HG03457 (cell line): ENCODE results near the gene ENOX1.
"Not testable (repeated sequence)": the region's sequence is repeated elsewhere in the genome, so short reads cannot be mapped to it uniquely, and the experiment has no call there.

Source experiments
- ATAC-seq: cut with Tn5 transposase; IDR thresholded peaks from one replicate; pipeline ENCODE4 v1.9.1; 2021; ENCODE audit warnings: moderate number of reproducible peaks; ENCODE audit not compliant: unreplicated experiment

The ENOX1 gene

DNA sequence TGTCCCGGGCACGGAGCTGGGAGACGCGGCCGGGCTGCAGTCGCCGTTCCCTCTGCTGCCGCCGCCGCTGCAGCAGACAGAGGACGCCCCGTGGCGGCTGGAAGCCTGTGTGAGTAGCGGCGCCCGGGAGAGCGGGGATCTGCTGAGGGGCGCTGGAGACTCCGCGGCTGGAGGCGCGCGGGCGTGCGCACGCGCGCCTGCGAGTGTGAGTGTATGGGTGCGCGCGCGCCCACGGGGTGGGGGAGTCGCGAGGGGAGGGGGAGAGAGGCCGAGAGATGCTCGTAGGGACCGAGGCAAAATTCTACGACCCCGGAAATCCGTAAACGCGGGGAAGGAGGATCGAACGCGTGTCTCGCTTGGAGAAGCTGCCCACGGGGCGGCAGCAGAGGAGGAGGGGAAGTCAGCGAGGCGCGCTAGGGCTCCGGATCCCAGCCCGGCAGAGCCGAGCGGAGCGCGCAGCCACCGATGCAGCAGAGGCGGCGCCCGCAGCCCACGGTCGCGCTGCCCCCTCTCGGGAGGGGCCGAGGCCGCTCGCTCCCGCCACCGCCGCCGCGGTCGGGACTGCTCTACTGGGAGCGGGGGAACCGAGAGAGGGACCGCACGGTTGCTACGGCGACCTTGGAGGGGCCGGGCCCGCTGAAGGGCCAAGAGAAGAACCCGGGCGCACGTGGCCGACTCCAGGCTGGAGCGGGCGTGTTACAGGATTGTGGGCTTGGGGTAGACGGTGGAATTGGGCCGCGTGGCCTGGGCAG is at the start of gene ENOX1:
TSS of gene ENOX1 (minus strand) at position 207 of the 752 bp plus-strand sequence.
- no peak for ATAC-seq

DNA sequence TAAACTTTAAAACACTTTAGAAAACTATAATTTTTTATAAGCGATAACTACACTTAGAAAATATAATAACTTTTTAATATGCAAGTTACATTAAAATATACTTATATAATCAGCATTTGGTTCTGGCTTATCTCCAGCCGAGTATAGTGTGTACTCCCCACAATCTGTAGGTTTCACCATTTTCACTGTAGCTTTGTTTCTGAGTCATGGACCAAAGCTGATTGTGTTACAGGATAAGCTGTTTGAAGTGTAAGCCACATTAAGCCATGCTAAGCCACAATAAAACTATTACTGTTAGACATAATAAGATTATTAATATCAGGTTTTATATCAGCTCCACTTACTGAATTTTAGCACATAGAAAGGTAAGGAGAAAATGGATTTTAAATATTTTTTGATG is 48.9 kb upstream of the ENOX1 start:
- no peak for ATAC-seq

DNA sequence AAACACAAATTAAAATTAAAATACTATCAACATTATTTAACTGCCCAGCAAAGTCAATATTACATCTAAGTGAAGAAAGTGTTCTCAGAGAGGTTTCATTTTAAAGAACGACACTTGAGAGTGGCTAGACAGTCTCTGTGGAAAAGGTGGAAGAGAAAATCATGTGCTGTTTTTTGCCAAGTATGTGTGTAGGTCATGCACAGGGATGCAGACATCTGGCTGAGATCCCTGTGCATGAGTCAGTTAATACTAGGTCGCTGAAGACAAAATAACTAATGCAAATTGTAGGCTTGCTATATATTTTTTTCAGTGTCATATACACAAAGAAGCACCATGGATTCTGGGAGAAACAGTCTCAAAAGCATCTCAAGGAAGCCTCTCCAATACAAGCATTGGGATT is 44.3 kb upstream of the ENOX1 start:
- no peak for ATAC-seq

DNA sequence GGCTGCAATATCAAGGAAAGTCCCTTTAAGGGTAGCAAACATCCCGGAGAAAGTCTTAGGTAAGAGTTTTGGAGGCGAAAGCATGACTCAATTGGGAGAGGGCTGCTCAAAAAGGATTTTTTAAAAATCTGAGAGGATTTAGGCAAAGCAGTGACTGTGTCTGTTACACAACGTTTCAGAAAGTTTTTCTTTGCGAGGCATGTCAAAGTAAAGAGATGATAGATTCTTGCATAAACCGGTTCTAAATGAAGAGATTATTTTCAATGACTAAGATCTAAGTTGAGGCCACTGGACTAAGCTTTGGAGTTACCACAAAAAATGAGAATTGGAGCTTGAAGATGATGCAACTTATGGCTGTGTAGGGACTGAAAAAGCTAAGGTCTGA is 43.7 kb upstream of the ENOX1 start:
- no peak for ATAC-seq

DNA sequence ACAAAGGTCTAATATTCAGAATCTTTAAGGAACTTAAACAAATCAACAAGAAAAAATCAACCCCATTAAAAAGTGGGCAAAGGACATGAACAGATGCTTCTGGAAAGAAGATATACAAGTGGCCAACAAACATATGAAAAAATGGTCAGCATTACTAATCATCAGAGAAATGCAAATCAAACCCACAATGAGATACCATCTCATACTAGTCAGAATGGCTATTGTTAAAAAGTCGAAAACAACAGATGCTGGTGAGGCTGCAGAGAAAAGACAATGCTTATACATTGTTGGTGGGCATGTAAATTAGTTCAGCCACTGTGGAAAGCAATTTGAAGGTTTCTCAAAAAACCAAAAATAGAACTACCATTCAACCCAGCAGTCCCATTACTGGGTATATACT is 37.9 kb upstream of the ENOX1 start:
- ATAC-seq, result not testable (repeated sequence)

DNA sequence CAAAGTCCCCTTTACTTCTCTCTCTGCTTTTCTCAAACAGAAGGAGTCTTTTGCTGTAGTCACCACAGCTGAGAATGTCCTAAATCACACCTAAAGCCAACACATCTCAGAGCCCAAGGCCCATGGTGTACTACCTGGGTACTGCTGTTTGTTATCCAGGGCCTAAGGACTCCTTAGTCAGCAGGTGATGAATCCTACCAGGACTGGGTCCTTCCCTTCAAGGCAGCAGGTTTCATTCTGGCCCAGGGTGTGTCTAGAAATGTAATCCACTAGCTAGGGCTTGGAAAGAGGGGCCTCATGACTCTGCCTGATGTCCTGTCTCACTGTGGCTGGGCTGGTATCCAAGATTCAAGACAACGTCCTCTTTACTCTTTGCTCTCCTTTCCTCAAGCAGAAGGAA is 36.2 kb upstream of the ENOX1 start:
- ATAC-seq, result no peak

DNA sequence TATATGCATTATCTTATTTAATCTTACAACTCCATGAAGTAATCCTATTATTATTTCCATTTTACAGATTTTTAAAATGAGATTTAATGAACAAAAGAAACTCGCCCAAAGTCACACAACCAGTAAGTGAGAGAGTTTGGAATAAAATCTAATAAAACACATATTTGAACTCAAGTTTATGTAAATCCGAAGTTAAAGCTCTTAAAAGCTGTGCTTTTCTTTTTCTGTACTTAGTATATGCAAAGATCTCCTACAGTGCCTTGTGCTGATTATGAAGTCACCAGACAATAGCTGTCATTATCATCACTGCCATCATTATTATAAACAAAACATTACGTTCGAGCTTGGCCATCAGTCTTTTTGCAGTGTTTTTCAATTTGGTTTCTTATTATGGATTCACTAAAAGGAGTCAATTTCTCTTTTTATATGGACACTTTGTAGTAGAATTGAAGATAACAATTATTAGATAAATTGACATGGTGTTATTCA is 29.7 kb upstream of the ENOX1 start:
- ATAC-seq, result no peak

DNA sequence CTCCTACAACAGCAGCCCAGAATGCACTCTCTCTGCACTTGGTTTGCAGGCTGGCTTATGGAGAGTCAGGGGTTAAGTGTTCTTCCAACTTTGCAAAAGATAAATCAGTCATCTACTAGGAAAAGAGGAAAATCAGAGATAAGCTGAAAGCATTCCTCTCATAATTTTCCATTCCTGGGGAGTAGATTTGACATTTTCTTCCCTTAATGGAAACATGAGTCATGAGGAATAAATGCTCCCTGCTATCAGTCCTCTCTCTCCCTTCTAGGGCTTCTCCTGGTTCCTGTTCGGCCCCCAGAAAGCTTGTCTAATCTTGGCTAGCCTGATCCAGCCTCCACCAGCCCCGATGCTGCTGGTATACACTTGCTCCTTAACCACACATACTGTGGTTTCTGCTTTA is 28.4 kb upstream of the ENOX1 start:
- no peak for ATAC-seq

DNA sequence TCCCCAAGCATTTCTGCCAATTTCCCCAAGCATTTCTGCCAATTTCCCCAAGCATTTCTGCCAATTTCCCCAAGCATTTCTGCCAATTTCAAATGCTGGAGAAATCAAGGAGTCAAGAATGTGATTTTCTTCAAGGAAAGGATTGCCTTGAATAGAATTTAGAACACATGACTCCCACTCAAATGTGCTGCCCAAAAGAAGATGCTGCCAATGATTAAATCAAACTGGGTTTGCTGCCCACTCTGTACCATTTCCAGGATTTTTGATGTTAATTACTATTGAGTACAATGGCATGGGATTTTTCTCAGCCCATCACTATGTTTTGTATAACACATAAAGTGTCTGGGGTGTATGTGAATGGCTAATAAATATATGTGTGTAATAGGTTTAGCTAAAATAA is 21.9 kb upstream of the ENOX1 start:
- no peak for ATAC-seq

DNA sequence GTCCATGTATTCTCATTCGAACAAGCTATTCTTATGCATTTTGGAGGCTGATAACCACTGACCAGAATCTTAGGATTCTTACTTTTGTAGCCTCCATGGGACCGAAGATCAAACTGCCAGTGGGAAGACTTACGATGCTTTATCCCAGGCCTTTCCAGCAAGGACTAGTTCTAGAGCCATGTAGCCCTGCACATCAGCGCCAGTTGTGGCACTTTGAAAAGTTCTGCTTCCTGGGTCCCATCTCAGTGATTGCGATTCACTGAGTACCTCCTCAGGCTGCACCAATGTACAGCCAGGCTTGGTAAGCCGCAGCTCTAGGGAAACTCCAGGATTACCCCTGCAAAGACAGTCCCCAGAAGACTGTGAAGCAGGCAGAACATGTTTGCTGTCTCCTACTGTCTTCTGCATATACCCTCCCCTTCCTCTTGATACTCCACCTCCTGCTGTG is 18.9 kb upstream of the ENOX1 start:
- ATAC-seq, result no peak

DNA sequence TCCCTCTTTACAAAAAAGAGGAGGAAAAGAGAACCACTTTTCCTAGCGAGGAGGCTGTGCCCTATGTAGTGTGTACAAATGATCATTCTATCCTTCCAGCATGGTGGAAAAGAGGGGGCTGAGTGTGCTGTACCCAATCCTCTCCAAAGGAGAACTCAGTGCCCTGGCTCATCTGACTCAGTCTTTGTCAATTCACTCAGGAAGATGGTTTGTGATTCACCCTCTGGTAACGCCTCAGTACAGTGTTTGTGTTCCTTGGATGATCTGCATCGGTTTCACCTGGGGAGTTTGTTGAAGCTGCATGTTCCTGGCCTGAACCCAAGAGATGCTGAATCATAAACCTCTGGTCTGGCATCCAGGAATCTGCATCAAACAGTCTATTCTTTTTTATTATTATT is 18.3 kb upstream of the ENOX1 start:
- ATAC-seq, result no peak

DNA sequence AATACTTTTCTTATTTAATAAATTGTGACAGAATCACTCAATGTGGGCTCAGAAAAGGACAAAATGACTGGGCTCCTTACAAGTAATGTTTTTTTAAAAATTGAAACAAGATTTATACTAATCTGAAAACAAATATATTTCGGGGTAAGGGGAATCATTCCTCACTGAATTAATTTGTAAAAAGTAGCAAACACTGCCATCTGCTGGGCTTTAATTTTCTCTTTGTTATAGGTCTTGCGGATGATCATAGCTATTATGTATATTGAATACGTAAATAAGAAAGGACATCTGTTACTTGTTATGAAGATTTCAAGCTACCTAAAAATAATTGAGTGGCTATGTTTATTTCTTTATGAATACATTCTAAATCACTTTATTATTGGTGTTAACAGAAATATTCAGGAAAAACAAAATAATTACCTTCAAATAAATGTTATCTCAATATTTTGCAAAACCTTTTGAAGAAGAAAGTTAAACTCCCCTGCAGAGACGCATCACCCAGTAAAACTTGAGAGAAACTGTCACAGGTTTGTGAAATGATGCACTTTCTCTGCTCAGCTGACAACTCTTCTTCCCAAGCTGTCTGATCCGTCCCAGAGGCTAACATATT is 17.8 kb upstream of the ENOX1 start:
- no peak for ATAC-seq

DNA sequence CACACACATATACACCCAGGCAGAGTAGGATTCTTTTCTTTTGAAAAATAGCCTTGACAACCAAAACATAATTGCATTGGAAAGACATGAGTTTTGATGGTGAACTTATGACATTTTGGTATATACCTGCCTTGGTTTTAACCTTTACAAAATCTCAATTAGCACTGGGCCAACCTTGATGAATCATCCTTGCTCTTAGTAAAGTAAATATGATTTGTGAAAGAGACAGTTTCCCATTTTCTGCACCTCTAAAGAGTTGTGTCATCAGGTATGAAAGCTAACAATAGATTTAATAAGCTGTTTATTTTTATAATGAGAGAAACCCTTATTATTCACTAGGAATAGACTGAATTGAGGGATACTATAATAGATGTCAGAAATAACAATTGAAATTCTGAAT is 15.7 kb upstream of the ENOX1 start:
- ATAC-seq, result no peak

DNA sequence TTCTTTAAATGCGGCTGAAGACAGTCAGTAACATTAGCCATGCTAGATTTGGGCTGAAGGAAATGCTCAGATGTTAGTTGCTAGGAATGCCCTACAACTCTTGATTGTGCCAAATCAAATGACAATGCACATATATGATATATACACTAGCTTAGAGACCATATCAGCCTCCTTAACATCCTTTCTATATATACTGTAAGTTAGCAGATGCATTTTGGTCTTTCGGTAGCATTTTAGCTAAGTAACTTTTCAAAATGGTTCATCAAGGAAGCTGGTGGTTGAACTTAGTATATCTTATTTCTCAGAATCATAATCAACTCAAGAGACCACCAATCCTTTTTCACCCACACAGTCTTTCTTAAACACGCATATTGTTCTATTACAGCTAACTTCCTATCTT is 14.1 kb upstream of the ENOX1 start:
- no peak for ATAC-seq

DNA sequence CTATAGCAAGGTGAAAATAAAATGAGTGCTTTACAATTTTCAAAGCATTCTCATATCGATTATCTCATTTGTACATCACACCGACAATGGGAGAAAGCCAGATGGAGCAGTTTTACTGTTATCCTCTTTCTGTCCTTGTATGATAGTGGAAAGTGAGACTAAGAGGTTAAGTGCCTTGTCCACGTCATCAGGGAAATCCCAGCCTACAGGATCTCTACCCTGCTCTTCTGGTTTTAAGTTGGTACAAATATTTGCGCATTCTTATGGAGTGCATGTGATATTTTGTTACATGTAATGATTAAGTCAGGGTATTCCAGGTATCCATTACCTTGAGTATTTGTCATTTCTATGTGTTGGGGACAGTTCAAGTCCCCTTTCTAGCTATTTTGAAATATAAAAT is 12.4 kb upstream of the ENOX1 start:
- no peak for ATAC-seq

DNA sequence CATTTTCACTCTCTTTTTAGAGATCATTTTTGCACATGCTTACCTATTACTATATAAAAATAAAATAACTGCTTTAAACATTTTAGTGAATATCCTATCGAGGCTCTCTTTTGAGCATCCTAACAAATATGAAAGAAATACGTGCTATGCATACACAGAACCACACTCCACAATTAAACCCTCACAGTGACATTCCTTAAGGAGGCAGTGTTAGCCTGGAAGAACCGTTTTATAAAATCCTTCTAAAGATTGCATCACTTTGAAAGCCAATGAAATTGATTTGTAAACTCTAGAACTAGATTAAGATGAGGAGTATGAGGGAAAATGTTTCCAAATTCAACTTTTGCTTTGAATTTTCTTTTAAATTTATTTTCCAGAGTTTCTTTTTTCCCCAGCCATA is 11.1 kb upstream of the ENOX1 start:
- ATAC-seq, result no peak

DNA sequence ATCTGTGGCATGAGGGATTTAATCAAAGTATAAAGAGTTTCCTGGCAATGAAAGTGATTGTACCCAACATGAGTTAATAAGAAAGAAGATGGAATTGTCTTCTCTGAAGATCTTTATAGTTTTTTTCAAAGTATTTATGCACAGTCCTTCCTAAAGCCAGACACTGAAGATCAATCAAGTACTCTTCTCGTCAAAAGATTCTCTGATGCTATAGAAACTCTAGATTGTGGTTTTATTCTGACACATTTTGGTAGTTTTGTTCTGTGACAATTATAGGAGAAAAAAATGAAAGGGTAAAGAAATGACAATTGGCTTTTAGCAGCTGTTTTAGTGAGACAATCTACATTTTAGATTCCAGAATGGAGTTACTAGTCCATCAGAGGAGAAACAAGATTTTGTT is 10.4 kb upstream of the ENOX1 start:
- ATAC-seq, result no peak

DNA sequence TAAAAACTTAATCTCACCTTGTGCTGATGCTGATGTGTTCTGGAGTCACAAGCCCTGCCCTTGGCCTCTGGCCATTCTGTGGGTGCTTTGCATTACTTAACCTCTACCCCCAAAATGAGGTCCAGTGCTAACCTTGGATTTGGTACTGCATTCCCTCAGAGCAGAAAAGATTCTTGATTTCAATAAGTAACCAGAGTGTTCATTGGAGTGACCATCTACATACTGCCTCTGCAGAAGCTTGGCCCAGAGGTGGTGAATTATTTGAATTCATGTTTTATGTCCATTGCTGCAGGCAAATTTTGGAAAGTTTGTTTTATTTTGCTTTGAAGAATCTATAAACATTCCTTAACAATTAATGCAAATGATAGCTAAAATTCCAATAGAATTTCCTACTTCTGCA is 7.6 kb upstream of the ENOX1 start:
- no peak for ATAC-seq

DNA sequence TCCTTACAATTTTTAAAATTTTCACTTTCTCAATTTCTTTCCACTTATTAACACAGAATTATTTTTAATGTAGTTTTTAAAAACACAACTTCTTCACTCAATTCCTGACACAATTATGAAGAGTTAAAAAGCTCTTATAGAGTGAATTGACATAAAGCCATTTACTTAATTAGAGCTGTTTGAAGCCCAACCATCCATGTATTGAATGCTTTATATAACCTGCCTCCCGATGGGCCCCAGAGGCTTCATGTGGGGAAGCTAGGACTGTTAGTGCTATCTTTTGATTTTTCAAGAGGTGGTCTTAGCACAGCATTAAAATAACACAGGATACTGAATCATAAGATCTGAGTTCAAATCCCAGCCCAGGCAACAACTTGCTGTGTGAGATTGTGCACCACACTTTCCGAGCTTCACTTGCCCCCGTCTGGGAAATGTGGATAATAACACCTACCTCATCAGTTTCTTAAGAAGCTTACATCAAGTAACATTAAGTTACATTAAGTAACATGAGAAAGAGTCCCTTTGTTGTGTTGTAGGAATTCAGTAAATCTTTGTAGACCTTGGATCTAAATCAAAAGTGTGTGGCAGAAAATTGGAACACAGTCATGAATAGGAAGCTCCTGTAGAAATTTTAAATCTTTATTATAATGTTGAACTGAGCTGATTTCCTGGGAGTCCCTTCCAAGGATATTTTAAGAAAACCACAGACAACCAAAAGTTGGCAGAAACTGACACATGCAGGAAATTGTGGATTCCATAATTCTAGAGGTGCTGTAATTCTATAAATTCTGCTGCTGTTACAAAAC is 5.5 kb upstream of the ENOX1 start:
- no peak for ATAC-seq

DNA sequence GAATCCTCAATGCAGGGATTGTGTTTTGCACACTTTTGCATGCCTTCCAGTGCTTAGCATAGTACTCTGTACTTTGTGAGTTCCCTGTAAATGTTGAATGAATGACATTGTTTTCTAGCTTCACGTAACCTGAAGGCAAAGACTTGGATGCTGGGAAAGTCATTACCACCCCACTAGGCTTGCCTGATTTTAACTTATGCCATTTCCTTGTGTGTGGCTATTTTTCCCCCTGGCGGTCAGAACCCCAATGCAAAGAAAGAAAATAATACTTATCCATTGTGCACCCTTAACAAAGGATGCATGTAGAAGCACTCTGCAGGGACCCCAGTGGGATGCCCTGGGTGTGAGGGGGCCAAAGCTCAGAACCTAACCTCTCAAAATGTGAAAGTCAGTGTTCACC is 1.2 kb upstream of the ENOX1 start:
- ATAC-seq, result no peak

DNA sequence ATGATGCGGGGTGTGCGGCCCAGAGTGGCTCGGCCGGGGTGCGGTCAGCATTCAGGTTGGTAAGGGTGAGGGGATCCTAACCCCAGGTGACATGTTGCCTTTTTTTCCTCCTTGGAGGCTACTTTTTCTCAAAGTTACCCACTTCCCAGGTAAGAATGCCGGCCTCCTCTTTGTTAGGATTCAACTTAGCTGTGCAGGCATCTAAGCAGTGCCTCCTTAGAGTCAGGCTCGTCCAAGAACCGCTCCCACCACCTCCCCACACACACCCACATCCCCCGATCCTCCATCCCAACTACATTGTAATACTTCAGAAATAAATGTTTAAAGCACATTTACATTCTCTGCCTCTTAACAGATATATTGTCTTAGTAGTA is 733 bp upstream of the ENOX1 start:
- no peak for ATAC-seq

DNA sequence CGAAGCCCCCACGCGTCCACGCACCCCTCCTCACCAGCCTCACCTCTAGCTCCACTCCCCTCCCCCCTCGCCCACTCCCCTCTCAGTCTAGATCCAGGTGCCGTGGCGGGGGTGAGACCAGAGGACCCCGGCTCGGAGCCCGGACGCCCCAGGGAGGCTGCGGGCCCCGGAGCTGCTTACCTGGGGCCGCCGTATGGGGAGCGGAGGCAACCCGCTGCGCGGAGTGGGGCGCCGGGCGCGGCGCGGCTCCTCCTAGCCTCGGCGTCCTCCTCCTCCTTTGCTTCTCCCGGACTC is 353 bp downstream of the ENOX1 start:
- ATAC-seq, result no peak
